NCI-H1694 treated with DMSO at 0.1 percent for 48 hours (cell line): ENCODE data around the gene DST.

ENCODE experiments used
- DNase-seq: peaks from one replicate; lab custom pipeline; 2025; lab: John Stamatoyannopoulos, UW

The DST gene

GRCh38 chr6:56481957-56482356 lies 160.7 kb downstream of the DST start:
- DNase-seq, result no peak

- no peak for DNase-seq
Observed at GRCh38 chr6:56480654-56481337, 161.9 kb downstream of the DST start.

- no peak for DNase-seq
Observed at GRCh38 chr6:56480246-56480645, 162.4 kb downstream of the DST start.

- DNase-seq, result no peak
Observed at GRCh38 chr6:56479381-56479780, 163.3 kb downstream of the DST start.

GRCh38 chr6:56478202-56478601 lies 164.5 kb downstream of the DST start:
- DNase-seq, result no peak

- DNase-seq, result no peak
Observed at GRCh38 chr6:56477241-56477640, 165.4 kb downstream of the DST start.

- DNase-seq, result no peak
Observed at GRCh38 chr6:56475736-56476457, 166.8 kb downstream of the DST start.

- no peak for DNase-seq
Observed at GRCh38 chr6:56474532-56474931, 168.2 kb downstream of the DST start.

- no peak for DNase-seq
Observed at GRCh38 chr6:56463443-56463842, 179.2 kb downstream of the DST start.

- no peak for DNase-seq
Observed at GRCh38 chr6:56459030-56459805, 183.5 kb downstream of the DST start.

GRCh38 chr6:56458324-56458884 lies 184.3 kb downstream of the DST start:
- DNase-seq, result no peak

- no peak for DNase-seq
Observed at GRCh38 chr6:56456785-56457184, 185.9 kb downstream of the DST start.

- DNase-seq, result no peak
Observed at GRCh38 chr6:56450882-56451739, 191.6 kb downstream of the DST start.

GRCh38 chr6:56450376-56450775 lies 192.3 kb downstream of the DST start:
- DNase-seq, result no peak

GRCh38 chr6:56448046-56448445 lies 194.6 kb downstream of the DST start:
- no peak for DNase-seq

GRCh38 chr6:56445818-56446217 lies 196.9 kb downstream of the DST start:
- no peak for DNase-seq

GRCh38 chr6:56444855-56445254 lies 197.8 kb downstream of the DST start:
- DNase-seq, result no peak

GRCh38 chr6:56440551-56440981 lies 202.1 kb downstream of the DST start:
- DNase-seq, result no peak

GRCh38 chr6:56437171-56437900 lies 205.4 kb downstream of the DST start:
- DNase-seq, result no peak

- DNase-seq, result no peak
Observed at GRCh38 chr6:56435754-56436153, 206.9 kb downstream of the DST start.

GRCh38 chr6:56435326-56435725 lies 207.4 kb downstream of the DST start:
- no peak for DNase-seq
